Activated B cell treated with CpG ODN at 0.5 μM for 24 hours (primary cell): ENCODE measurements around the gene UBA3. TPM values are rescaled to one million over a fixed set of nuclear protein-coding genes. Genes with fewer than 3 reads are reported as not detected.
A peak's percentile ranks its signal among the peaks of the same experiment; 100 is the strongest.

Source experiments
- ATAC-seq: fragments of 200-7000 bp; cut with Tn5 transposase; one replicate; pipeline ENCODE4 v1.10.0; 2021; ENCODE audit warnings: low read depth, mild to moderate bottlenecking, moderate library complexity
- CTCF ChIA-PET: fragments of 350-600 bp; sonication (Branson Sonifier 250); formaldehyde crosslinking; loops from one replicate; lab custom pipeline; 2021; ENCODE audit warnings: antibody characterized with exemption; lab: Charles Lee
- POLR2A ChIA-PET: fragments of 350-600 bp; sonication (Branson Sonifier 250); formaldehyde crosslinking; loops from one replicate; lab custom pipeline; 2021; ENCODE audit warnings: antibody characterized with exemption; lab: Charles Lee
- DNase-seq: peaks from one replicate; pipeline ENCODE4 v3.0.0; 2022
- H3K27ac Mint-ChIP-seq: one replicate; pipeline ENCODE4 v1.8.0; 2020; ENCODE audit warnings: mixed read lengths
- H3K27me3 Mint-ChIP-seq: one replicate; pipeline ENCODE4 v1.8.0; 2021; ENCODE audit warnings: mixed read lengths
- H3K36me3 Mint-ChIP-seq: one replicate; pipeline ENCODE4 v1.8.0; 2021; ENCODE audit warnings: low read depth, mixed read lengths
- H3K4me1 Mint-ChIP-seq: one replicate; pipeline ENCODE4 v1.8.0; 2021; ENCODE audit warnings: mixed read lengths
- H3K4me3 Mint-ChIP-seq: one replicate; pipeline ENCODE4 v1.8.0; 2020; ENCODE audit warnings: mild to moderate bottlenecking, mixed read lengths
- H3K9me3 Mint-ChIP-seq: one replicate; pipeline ENCODE4 v1.8.0; 2020; ENCODE audit warnings: mixed read lengths
- CTCF ChIP-seq: fragments of 200-600 bp; IDR thresholded peaks from one replicate; pipeline ENCODE4 v1.8.0; 2022; ENCODE audit warnings: antibody characterized with exemption, mild to moderate bottlenecking
- intact Hi-C: fragments of 100-400 bp; cut with micrococcal nuclease; formaldehyde crosslinking; loops from one replicate; pipeline ENCODE4 v1.15.1; 2024
- total RNA-seq: library from RNA; stranded (reverse); gene quantifications from 2 replicates; pipeline ENCODE4 v1.2.3, GENCODE V29; 2022

UBA3 gene
- total RNA-seq, 1 donor from 2014 or later: 86.6 TPM

- intact Hi-C loops: loop anchor here (10.0 kb wide), 1 partner anchor 1998 kb away; no protein-coding TSS in a partner anchor
- H3K4me3 Mint-ChIP-seq: peak overlapping the region; percentile 61
- ChIA-PET CTCF (no interaction called here), POLR2A (interaction anchor here (0.6 to 8.9 kb wide), 6 partner anchors 7 to 74 kb away, joined by 3 to 109 read pairs (median 16); partner anchors contain the start of genes EOGT and TMF1)
- no peaks in the 10 kb centered on the region for H3K27me3 Mint-ChIP-seq
- DNase-seq (no peak), ATAC-seq (no peak)
- H3K36me3 Mint-ChIP-seq: peaks cover 37% of the 10 kb centered on the region
- H3K9me3 Mint-ChIP-seq: no peaks in the 10 kb centered on the region
- no peak for TF ChIP-seq CTCF
- peak overlapping the region; percentile 35 for H3K27ac Mint-ChIP-seq
- peaks cover 86% of the 10 kb centered on the region for H3K4me1 Mint-ChIP-seq
Observed at GRCh38 chr3:69087030-69087791, 7.0 kb upstream of the UBA3 start.

- H3K9me3 Mint-ChIP-seq: no peaks in the 10 kb centered on the region
- no peak for TF ChIP-seq CTCF
- CTCF ChIA-PET: interaction anchor here (2.1 kb wide), 1 partner anchor 34 kb away, joined by 6 read pairs; the partner anchor contains the start of gene TMF1
- no peak for ATAC-seq
- peaks cover 34% of the 10 kb centered on the region for H3K36me3 Mint-ChIP-seq
- intact Hi-C loops: loop anchor here (2.0 to 10.0 kb wide), 3 partner anchors 35 to 1999 kb away; partner anchors contain the start of gene SUCLG2
- H3K27ac Mint-ChIP-seq: peak overlapping the region; percentile 95
- POLR2A ChIA-PET: interaction anchor here (0.7 to 8.9 kb wide), 7 partner anchors 8 to 92 kb away, joined by 3 to 109 read pairs (median 7); partner anchors contain the start of genes EOGT and TMF1
- peak; percentile 31 for DNase-seq
- peaks cover 86% of the 10 kb centered on the region for H3K4me1 Mint-ChIP-seq
- peak overlapping the region; percentile 96 for H3K4me3 Mint-ChIP-seq
- H3K27me3 Mint-ChIP-seq: no peaks in the 10 kb centered on the region
Observed at GRCh38 chr3:69085833-69086722, 5.9 kb upstream of the UBA3 start.

DNA sequence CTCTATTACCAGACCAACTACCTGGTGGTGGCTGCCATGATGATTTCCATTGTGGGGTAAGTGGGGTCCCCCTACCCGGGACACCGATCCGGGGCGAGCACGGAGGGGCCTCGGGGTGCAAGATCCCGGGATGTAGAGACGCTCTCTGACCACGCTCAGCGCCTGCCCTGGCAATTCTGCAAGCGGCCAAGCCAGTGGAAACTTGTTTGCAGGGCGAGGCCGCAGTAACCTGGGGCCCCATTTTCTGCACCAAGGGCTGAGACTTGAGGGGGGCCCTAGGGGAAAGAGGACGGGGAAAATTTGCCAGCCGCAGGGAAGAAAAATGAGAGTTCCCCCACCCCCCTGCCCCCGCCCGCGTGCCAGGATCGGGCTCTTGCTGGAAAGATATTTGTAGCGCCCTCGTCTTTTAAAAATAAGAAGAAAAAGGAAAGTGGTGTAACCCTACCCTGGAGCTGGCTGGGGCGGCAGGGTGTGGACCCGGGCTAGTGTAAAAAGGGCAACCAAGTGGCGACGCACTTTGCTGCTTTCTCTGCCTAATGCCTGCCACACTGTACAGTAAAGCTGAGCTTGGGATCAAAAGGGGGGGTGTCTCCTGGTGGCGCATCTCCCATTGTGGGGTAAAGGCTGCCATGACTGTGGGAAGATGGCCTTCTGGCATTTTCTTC is 5.1 kb upstream of the UBA3 start:
- Mint-ChIP-seq H3K27ac (peak overlapping the region; percentile 95), H3K36me3 (peaks cover 28% of the 10 kb centered on the region), H3K4me1 (peaks cover 86% of the 10 kb centered on the region), H3K4me3 (peak overlapping the region; percentile 96), H3K27me3 (no peaks in the 10 kb centered on the region), H3K9me3 (no peaks in the 10 kb centered on the region)
- ChIA-PET CTCF (interaction anchor here (1.5 to 2.1 kb wide), 2 partner anchors 33 to 35 kb away, joined by 5 to 6 read pairs; partner anchors contain the start of gene TMF1), POLR2A (interaction anchor here (0.8 to 8.9 kb wide), 7 partner anchors 9 to 73 kb away, joined by 3 to 109 read pairs (median 4); partner anchors contain the start of gene TMF1)
- ATAC-seq: no peak
- DNase-seq: no peak
- intact Hi-C loops: loop anchor here (2.0 to 10.0 kb wide), 3 partner anchors 36 to 2000 kb away; partner anchors contain the start of gene SUCLG2
- no peak for TF ChIP-seq CTCF

DNA sequence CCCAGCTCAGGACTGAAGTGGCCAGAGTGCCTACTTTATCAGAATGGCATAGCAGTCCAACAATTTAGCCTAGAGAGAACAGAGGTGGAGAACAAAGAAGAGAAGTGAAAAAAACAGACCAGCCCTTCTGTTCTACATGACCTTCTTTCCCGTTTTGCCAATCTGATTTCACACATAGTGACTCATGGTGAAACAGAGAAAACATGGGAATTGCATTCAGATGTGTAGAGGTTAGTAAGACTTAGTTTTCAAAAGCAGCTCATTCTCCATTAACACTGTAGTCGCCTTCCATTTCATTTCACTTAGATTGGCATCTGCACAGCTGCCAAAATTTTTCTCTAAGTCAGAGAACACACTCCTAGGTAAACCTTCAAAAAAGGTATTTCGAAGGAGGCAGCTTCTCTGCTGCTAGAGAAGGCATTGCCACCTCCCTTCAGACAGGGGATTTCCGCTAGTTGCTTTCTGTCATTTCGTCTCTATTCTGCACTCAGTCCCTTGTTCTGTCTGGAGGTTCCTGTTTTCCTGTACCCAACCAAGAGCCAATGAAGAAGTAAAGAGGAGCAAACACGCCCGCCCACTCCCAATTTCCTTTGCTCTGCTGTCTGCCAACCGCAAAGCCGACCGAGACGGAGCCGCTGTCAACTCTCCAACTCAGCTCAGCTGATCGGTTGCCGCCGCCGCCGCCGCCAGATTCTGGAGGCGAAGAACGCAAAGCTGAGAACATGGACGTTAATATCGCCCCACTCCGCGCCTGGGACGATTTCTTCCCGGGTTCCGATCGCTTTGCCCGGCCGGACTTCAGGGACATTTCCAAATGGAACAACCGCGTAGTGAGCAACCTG is 4.4 kb upstream of the UBA3 start, which contains the start of gene ARL6IP5:
TSS of gene ARL6IP5 (plus strand) at position 612 of the 842 bp plus-strand sequence. CDS start at position 723, 111 bp downstream.
- peak within 1 kb of the TSS; percentile 96 for H3K4me3 Mint-ChIP-seq
- peak within 1 kb of the TSS; percentile 95 for H3K27ac Mint-ChIP-seq
- H3K27me3 Mint-ChIP-seq: no peaks in the 10 kb centered on the region
- H3K9me3 Mint-ChIP-seq: no peaks in the 10 kb centered on the region
- H3K36me3 Mint-ChIP-seq: peaks cover 23% of the 10 kb centered on the region
- intact Hi-C loops: loop anchor here (1.0 to 10.0 kb wide), 6 partner anchors 8 to 2000 kb away; partner anchors contain the start of genes EOGT, SUCLG2 and TMF1
- TF ChIP-seq CTCF: no peak
- CTCF ChIA-PET: interaction anchor here (0.7 to 2.1 kb wide), 4 partner anchors 32 to 38 kb away, joined by 3 to 6 read pairs (median 4); partner anchors contain the start of genes LMOD3 and TMF1
- H3K4me1 Mint-ChIP-seq: peaks cover 81% of the 10 kb centered on the region
- DNase-seq: peak; percentile 76
- POLR2A ChIA-PET: interaction anchor here (0.6 to 8.9 kb wide), 10 partner anchors 9 to 293 kb away, joined by 3 to 109 read pairs (median 4); partner anchors contain the start of genes EOGT and TMF1
- ATAC-seq: peak; percentile 72
